ENCODE data around the gene TTC7B. TPM values are rescaled to one million over a fixed set of nuclear protein-coding genes. Genes with fewer than 3 reads are reported as not detected.

TTC7B gene
- total RNA-seq, 2 experiments from 2014 or later, result 5.9 to 6.6 TPM

GRCh38 chr14:90669731-90670130 is 146.5 kb downstream of the TTC7B start:
- POLR2A ChIA-PET, result interaction anchor here (0.6 kb wide), 1 partner anchor 207 kb away, joined by 3 read pairs; no protein-coding TSS in a partner anchor
- Mint-ChIP-seq H3K9me3 (peaks cover 3% of the 10 kb centered on the region), H3K27ac (no peak overlapping the region), H3K4me1 (peaks cover 4% of the 10 kb centered on the region), H3K36me3 (peaks cover 5% of the 10 kb centered on the region), H3K4me3 (no peak overlapping the region), H3K27me3 (no peaks in the 10 kb centered on the region)
- ATAC-seq (ENCODE audit: low read depth) (no peak), DNase-seq (no peak)

GRCh38 chr14:90666571-90666970 is 149.7 kb downstream of the TTC7B start:
- Mint-ChIP-seq H3K4me3 (no peak overlapping the region), H3K27me3 (no peaks in the 10 kb centered on the region), H3K9me3 (peaks cover 3% of the 10 kb centered on the region), H3K4me1 (no peaks in the 10 kb centered on the region), H3K27ac (no peak overlapping the region), H3K36me3 (peaks cover 5% of the 10 kb centered on the region)
- no peak for ATAC-seq (ENCODE audit: low read depth)
- no peak for DNase-seq
- POLR2A ChIA-PET, result no interaction called here

GRCh38 chr14:90665321-90666000 is 150.8 kb downstream of the TTC7B start:
- H3K27me3 Mint-ChIP-seq, result no peaks in the 10 kb centered on the region
- no peak overlapping the region for H3K4me3 Mint-ChIP-seq

GRCh38 chr14:90664911-90665310 is 151.3 kb downstream of the TTC7B start:
- Mint-ChIP-seq H3K27me3 (no peaks in the 10 kb centered on the region), H3K27ac (no peak overlapping the region), H3K36me3 (peaks cover 5% of the 10 kb centered on the region), H3K4me1 (no peaks in the 10 kb centered on the region), H3K4me3 (no peak overlapping the region), H3K9me3 (peaks cover 3% of the 10 kb centered on the region)
- DNase-seq, result no peak
- no peak for ATAC-seq (ENCODE audit: low read depth)
- POLR2A ChIA-PET, result no interaction called here

More at GRCh38 chr14:90665321-90666000, 150.8 kb downstream of the TTC7B start:
- DNase-seq (no peak), ATAC-seq (ENCODE audit: low read depth) (no peak)
- no peaks in the 10 kb centered on the region for H3K4me1 Mint-ChIP-seq
- POLR2A ChIA-PET, result no interaction called here
- peaks cover 3% of the 10 kb centered on the region for H3K9me3 Mint-ChIP-seq
- peaks cover 5% of the 10 kb centered on the region for H3K36me3 Mint-ChIP-seq
- no peak overlapping the region for H3K27ac Mint-ChIP-seq

GRCh38 chr14:90663680-90664079 is 152.6 kb downstream of the TTC7B start:
- Mint-ChIP-seq H3K27ac (no peak overlapping the region), H3K4me3 (no peak overlapping the region), H3K9me3 (no peaks in the 10 kb centered on the region), H3K4me1 (peaks cover 8% of the 10 kb centered on the region), H3K27me3 (no peaks in the 10 kb centered on the region), H3K36me3 (peaks cover 3% of the 10 kb centered on the region)
- ATAC-seq (ENCODE audit: low read depth) (no peak), DNase-seq (no peak)
- POLR2A ChIA-PET, result no interaction called here

- H3K27ac Mint-ChIP-seq, result no peak overlapping the region
- no peaks in the 10 kb centered on the region for H3K27me3 Mint-ChIP-seq
- peaks cover 12% of the 10 kb centered on the region for H3K4me1 Mint-ChIP-seq
- H3K9me3 Mint-ChIP-seq, result no peaks in the 10 kb centered on the region
- ATAC-seq (ENCODE audit: low read depth) (no peak), DNase-seq (no peak)
- no peaks in the 10 kb centered on the region for H3K36me3 Mint-ChIP-seq
- POLR2A ChIA-PET, result no interaction called here
- H3K4me3 Mint-ChIP-seq, result no peak overlapping the region
Measured at GRCh38 chr14:90663140-90663539, 153.1 kb downstream of the TTC7B start.

- DNase-seq, result no peak
- Mint-ChIP-seq H3K27me3 (no peaks in the 10 kb centered on the region), H3K4me1 (peaks cover 12% of the 10 kb centered on the region), H3K27ac (no peak overlapping the region), H3K9me3 (no peaks in the 10 kb centered on the region), H3K36me3 (no peaks in the 10 kb centered on the region), H3K4me3 (no peak overlapping the region)
- no peak for ATAC-seq (ENCODE audit: low read depth)
- POLR2A ChIA-PET, result no interaction called here
Measured at GRCh38 chr14:90661866-90662265, 154.4 kb downstream of the TTC7B start.

- DNase-seq (no peak), ATAC-seq (ENCODE audit: low read depth) (no peak)
- Mint-ChIP-seq H3K27me3 (no peaks in the 10 kb centered on the region), H3K27ac (peak overlapping the region; percentile 6), H3K36me3 (no peaks in the 10 kb centered on the region), H3K9me3 (no peaks in the 10 kb centered on the region), H3K4me3 (no peak overlapping the region), H3K4me1 (peaks cover 12% of the 10 kb centered on the region)
- POLR2A ChIA-PET, result no interaction called here
Measured at GRCh38 chr14:90660865-90661570, 155.2 kb downstream of the TTC7B start.

- no peaks in the 10 kb centered on the region for H3K9me3 Mint-ChIP-seq
- H3K27me3 Mint-ChIP-seq, result no peaks in the 10 kb centered on the region
- peaks cover 12% of the 10 kb centered on the region for H3K4me1 Mint-ChIP-seq
- POLR2A ChIA-PET, result interaction anchor here (0.6 to 0.8 kb wide), 2 partner anchors 9 to 14 kb away, joined by 3 read pairs; no protein-coding TSS in a partner anchor
- no peak for DNase-seq
- H3K36me3 Mint-ChIP-seq, result no peaks in the 10 kb centered on the region
- no peak overlapping the region for H3K27ac Mint-ChIP-seq
- no peak overlapping the region for H3K4me3 Mint-ChIP-seq
- ATAC-seq (ENCODE audit: low read depth), result no peak
Measured at GRCh38 chr14:90659156-90659555, 157.1 kb downstream of the TTC7B start.

- Mint-ChIP-seq H3K9me3 (no peaks in the 10 kb centered on the region), H3K4me3 (peak overlapping the region; percentile 6), H3K27ac (no peak overlapping the region), H3K27me3 (no peaks in the 10 kb centered on the region), H3K36me3 (no peaks in the 10 kb centered on the region), H3K4me1 (peaks cover 12% of the 10 kb centered on the region)
- POLR2A ChIA-PET, result interaction anchor here (0.6 to 0.8 kb wide), 2 partner anchors 10 to 14 kb away, joined by 3 read pairs; no protein-coding TSS in a partner anchor
- DNase-seq (no peak), ATAC-seq (ENCODE audit: low read depth) (peak; percentile 88)
Measured at GRCh38 chr14:90658541-90658967, 157.7 kb downstream of the TTC7B start.

- H3K4me3 Mint-ChIP-seq, result no peak overlapping the region
- no peak overlapping the region for H3K27ac Mint-ChIP-seq
- H3K4me1 Mint-ChIP-seq, result peaks cover 12% of the 10 kb centered on the region
- H3K9me3 Mint-ChIP-seq, result no peaks in the 10 kb centered on the region
- no peaks in the 10 kb centered on the region for H3K27me3 Mint-ChIP-seq
- ATAC-seq (ENCODE audit: low read depth), result no peak
- no peaks in the 10 kb centered on the region for H3K36me3 Mint-ChIP-seq
- DNase-seq, result no peak
- POLR2A ChIA-PET, result no interaction called here
Measured at GRCh38 chr14:90656973-90657372, 159.3 kb downstream of the TTC7B start.

GRCh38 chr14:90655829-90656228 is 160.4 kb downstream of the TTC7B start:
- Mint-ChIP-seq H3K36me3 (no peaks in the 10 kb centered on the region), H3K4me1 (peaks cover 12% of the 10 kb centered on the region), H3K9me3 (no peaks in the 10 kb centered on the region), H3K27ac (no peak overlapping the region), H3K27me3 (no peaks in the 10 kb centered on the region), H3K4me3 (no peak overlapping the region)
- no peak for ATAC-seq (ENCODE audit: low read depth)
- no peak for DNase-seq
- POLR2A ChIA-PET, result no interaction called here

- no peaks in the 10 kb centered on the region for H3K27me3 Mint-ChIP-seq
- DNase-seq (no peak), ATAC-seq (ENCODE audit: low read depth) (no peak)
- H3K36me3 Mint-ChIP-seq, result no peaks in the 10 kb centered on the region
- POLR2A ChIA-PET, result no interaction called here
- peaks cover 12% of the 10 kb centered on the region for H3K4me1 Mint-ChIP-seq
- H3K9me3 Mint-ChIP-seq, result no peaks in the 10 kb centered on the region
- H3K4me3 Mint-ChIP-seq, result no peak overlapping the region
- no peak overlapping the region for H3K27ac Mint-ChIP-seq
Measured at GRCh38 chr14:90654831-90655276, 161.4 kb downstream of the TTC7B start.

GRCh38 chr14:90652626-90653025 is 163.6 kb downstream of the TTC7B start:
- H3K36me3 Mint-ChIP-seq, result no peaks in the 10 kb centered on the region
- DNase-seq, result no peak
- no peaks in the 10 kb centered on the region for H3K9me3 Mint-ChIP-seq
- POLR2A ChIA-PET, result no interaction called here
- ATAC-seq (ENCODE audit: low read depth), result no peak
- no peaks in the 10 kb centered on the region for H3K27me3 Mint-ChIP-seq
- H3K27ac Mint-ChIP-seq, result no peak overlapping the region
- no peak overlapping the region for H3K4me3 Mint-ChIP-seq
- no peaks in the 10 kb centered on the region for H3K4me1 Mint-ChIP-seq
